GM23248 (cell line): Measurements from ENCODE around the gene ZNF683.

Experiments used
- EZH2 ChIP-seq: fragments of 200-600 bp; sonication (generic); IDR thresholded peaks from 2 replicates; pipeline ENCODE4 v1.6.1; 2018; ENCODE audit warnings: antibody characterized with exemption, mild to moderate bottlenecking; ENCODE audit not compliant: insufficient read depth, poor library complexity, severe bottlenecking
- EZH2phosphoT487 ChIP-seq: fragments of 200-600 bp; sonication (generic); IDR thresholded peaks from 2 replicates; pipeline ENCODE4 v1.6.1; 2018; ENCODE audit warnings: antibody characterized with exemption, moderate library complexity, mild to moderate bottlenecking, low read depth; ENCODE audit not compliant: insufficient read depth

- TF ChIP-seq EZH2 = no peak
- TF ChIP-seq EZH2phosphoT487 = no peak
Observed at GRCh38 chr1:26404641-26405040, 32.1 kb upstream of the ZNF683 start.
